Lower lobe of right lung (tissue), 2 donors: ENCODE results near the gene TPCN1. TPM values are rescaled to one million over a fixed set of nuclear protein-coding genes. Genes with fewer than 3 reads are reported as not detected.

Source experiments
- ATAC-seq, 2 donors: fragments of 200-7000 bp; cut with Tn5 transposase; one replicate each; pipeline ENCODE4 v1.9.1; 2020 to 2022; ENCODE audit warnings: mild to moderate bottlenecking in 2 of 2, moderate library complexity in 2 of 2
- DNase-seq: peaks from one replicate; pipeline ENCODE4 v3.0.0-alpha.2; 2020
- H3K27ac ChIP-seq: fragments of 200-600 bp; one replicate; pipeline ENCODE4 v1.8.0; 2022
- H3K27me3 ChIP-seq: fragments of 200-600 bp; one replicate; pipeline ENCODE4 v1.8.0; 2022; ENCODE audit warnings: low read depth
- H3K36me3 ChIP-seq: fragments of 200-600 bp; one replicate; pipeline ENCODE4 v1.8.0; 2022; ENCODE audit warnings: mild to moderate bottlenecking
- H3K4me1 ChIP-seq: fragments of 200-600 bp; one replicate; pipeline ENCODE4 v1.8.0; 2022
- H3K4me3 ChIP-seq: fragments of 200-600 bp; one replicate; pipeline ENCODE4 v1.8.0; 2022; ENCODE audit warnings: mild to moderate bottlenecking
- H3K9me3 ChIP-seq: fragments of 200-600 bp; one replicate; pipeline ENCODE4 v1.8.0; 2022
- intact Hi-C: fragments of 100-400 bp; cut with DNase I; formaldehyde crosslinking; loops from one replicate; pipeline ENCODE4 v1.11.0; 2022
- total RNA-seq: library from RNA; stranded (reverse); fragmentation: NEBNext Ultra II Directional; extraction: Animal tissue kit (Norgen Biotek cat#: 25700); gene quantifications from one replicate; pipeline ENCODE4 v1.2.1, GENCODE V29; 2021
- TF ChIP-seq, protein P1 (sequence below): fragments of 200-600 bp; IDR thresholded peaks from one replicate; pipeline ENCODE4 v1.8.0; 2022; ENCODE audit warnings: antibody characterized with exemption, mild to moderate bottlenecking
- donor health status: DM: no; HTN: yes; CAD: no; lungs with severe emphysema.

The TPCN1 gene
- total RNA-seq, 1 donor from 2014 or later, result 68.1 TPM

GRCh38 chr12:113268136-113268535 lies 46.9 kb downstream of the TPCN1 start:
- Histone ChIP-seq H3K36me3 (peaks cover 71% of the 10 kb centered on the region), H3K27ac (no peak overlapping the region), H3K9me3 (no peaks in the 10 kb centered on the region), H3K4me3 (no peak overlapping the region), H3K27me3 (no peaks in the 10 kb centered on the region), H3K4me1 (peaks cover 24% of the 10 kb centered on the region)
- no peak for ATAC-seq
- intact Hi-C loops, result no loop called here
- TF ChIP-seq, protein P1, sequence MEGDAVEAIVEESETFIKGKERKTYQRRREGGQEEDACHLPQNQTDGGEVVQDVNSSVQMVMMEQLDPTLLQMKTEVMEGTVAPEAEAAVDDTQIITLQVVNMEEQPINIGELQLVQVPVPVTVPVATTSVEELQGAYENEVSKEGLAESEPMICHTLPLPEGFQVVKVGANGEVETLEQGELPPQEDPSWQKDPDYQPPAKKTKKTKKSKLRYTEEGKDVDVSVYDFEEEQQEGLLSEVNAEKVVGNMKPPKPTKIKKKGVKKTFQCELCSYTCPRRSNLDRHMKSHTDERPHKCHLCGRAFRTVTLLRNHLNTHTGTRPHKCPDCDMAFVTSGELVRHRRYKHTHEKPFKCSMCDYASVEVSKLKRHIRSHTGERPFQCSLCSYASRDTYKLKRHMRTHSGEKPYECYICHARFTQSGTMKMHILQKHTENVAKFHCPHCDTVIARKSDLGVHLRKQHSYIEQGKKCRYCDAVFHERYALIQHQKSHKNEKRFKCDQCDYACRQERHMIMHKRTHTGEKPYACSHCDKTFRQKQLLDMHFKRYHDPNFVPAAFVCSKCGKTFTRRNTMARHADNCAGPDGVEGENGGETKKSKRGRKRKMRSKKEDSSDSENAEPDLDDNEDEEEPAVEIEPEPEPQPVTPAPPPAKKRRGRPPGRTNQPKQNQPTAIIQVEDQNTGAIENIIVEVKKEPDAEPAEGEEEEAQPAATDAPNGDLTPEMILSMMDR, result no peak
- DNase-seq, result no peak

- no peaks in the 10 kb centered on the region for H3K9me3 ChIP-seq
- DNase-seq, result no peak
- H3K4me3 ChIP-seq, result no peak overlapping the region
- TF ChIP-seq, protein P1, result no peak
- H3K27ac ChIP-seq, result no peak overlapping the region
- intact Hi-C loops, result no loop called here
- peaks cover 26% of the 10 kb centered on the region for H3K4me1 ChIP-seq
- no peaks in the 10 kb centered on the region for H3K27me3 ChIP-seq
- peaks cover 76% of the 10 kb centered on the region for H3K36me3 ChIP-seq
- no peak for ATAC-seq
Measured at GRCh38 chr12:113268621-113269020, 47.4 kb downstream of the TPCN1 start.

- Histone ChIP-seq H3K27me3 (no peaks in the 10 kb centered on the region), H3K36me3 (peaks cover 84% of the 10 kb centered on the region), H3K4me1 (peaks cover 26% of the 10 kb centered on the region), H3K9me3 (no peaks in the 10 kb centered on the region), H3K4me3 (no peak overlapping the region), H3K27ac (no peak overlapping the region)
- intact Hi-C loops, result no loop called here
- DNase-seq, result no peak
- TF ChIP-seq, protein P1, result no peak
- ATAC-seq, result no peak
Measured at GRCh38 chr12:113269257-113269943, 48.1 kb downstream of the TPCN1 start.

- TF ChIP-seq, protein P1, result no peak
- no peaks in the 10 kb centered on the region for H3K9me3 ChIP-seq
- H3K4me3 ChIP-seq, result no peak overlapping the region
- peaks cover 88% of the 10 kb centered on the region for H3K36me3 ChIP-seq
- H3K27ac ChIP-seq, result no peak overlapping the region
- intact Hi-C loops, result no loop called here
- H3K27me3 ChIP-seq, result no peaks in the 10 kb centered on the region
- H3K4me1 ChIP-seq, result peaks cover 26% of the 10 kb centered on the region
- DNase-seq, result no peak
- ATAC-seq, result no peak
Measured at GRCh38 chr12:113270709-113271009, 49.4 kb downstream of the TPCN1 start.

- TF ChIP-seq, protein P1, result no peak
- Histone ChIP-seq H3K9me3 (no peaks in the 10 kb centered on the region), H3K27ac (peak overlapping the region; percentile 66), H3K4me3 (no peak overlapping the region), H3K27me3 (no peaks in the 10 kb centered on the region), H3K36me3 (peaks cover 87% of the 10 kb centered on the region), H3K4me1 (peaks cover 26% of the 10 kb centered on the region)
- intact Hi-C loops, result no loop called here
- ATAC-seq (no peak), DNase-seq (no peak)
Measured at GRCh38 chr12:113271466-113271852, 50.2 kb downstream of the TPCN1 start.
